HepG2 (cell line): Measurements from ENCODE around the gene HS3ST3B1. TPM values are rescaled to one million over a fixed set of nuclear protein-coding genes. Genes with fewer than 3 reads are reported as not detected.

Source experiments
- CREB1 ChIP-seq, 2 experiments: fragments of 450-650 bp in 1 of 2; IDR thresholded peaks; 2 replicates each; pipeline ENCODE4 v1.6.1; 2016 to 2017; ENCODE audit warnings: control low read depth in 1 of 2, mild to moderate bottlenecking in 1 of 2, missing compliant biosample characterization in 1 of 2, missing genetic modification characterization in 1 of 2
- ELF1 ChIP-seq: sonication (generic); formaldehyde crosslinking; IDR thresholded peaks from 2 replicates; pipeline ENCODE4 v1.4.0; 2020; ENCODE audit warnings: missing genetic modification reagents
- FOXA1 ChIP-seq, 2 experiments: fragments of 450-650 bp in 1 of 2; sonication (generic) in 1 of 2; formaldehyde crosslinking in 1 of 2; IDR thresholded peaks; 2 replicates each; pipeline versions ENCODE4 v1.4.0 to v1.6.1; 2016 to 2020; ENCODE audit warnings: missing genetic modification reagents in 1 of 2
- MLXIP ChIP-seq: sonication (generic); formaldehyde crosslinking; IDR thresholded peaks from 2 replicates; pipeline ENCODE4 v1.9.0; 2021; ENCODE audit warnings: missing genetic modification reagents, borderline replicate concordance
- MTA3 ChIP-seq: sonication (generic); formaldehyde crosslinking; IDR thresholded peaks from 2 replicates; pipeline ENCODE4 v1.4.0; 2020; ENCODE audit warnings: missing genetic modification reagents
- SIN3A ChIP-seq: IDR thresholded peaks from 2 replicates; pipeline ENCODE4 v1.6.1; 2011; ENCODE audit warnings: low read depth, mild to moderate bottlenecking, control low read depth, low read length, borderline replicate concordance
- SIX4 ChIP-seq: sonication (generic); formaldehyde crosslinking; IDR thresholded peaks from 2 replicates; pipeline ENCODE4 v1.4.0; 2020; ENCODE audit warnings: missing genetic modification reagents
- YEATS2 ChIP-seq: sonication (generic); formaldehyde crosslinking; IDR thresholded peaks from 2 replicates; pipeline ENCODE4 v1.4.0; 2020; ENCODE audit warnings: missing genetic modification reagents, borderline replicate concordance
- ZMYM2 ChIP-seq: sonication (generic); formaldehyde crosslinking; IDR thresholded peaks from 2 replicates; pipeline ENCODE4 v1.8.0; 2022; ENCODE audit warnings: mild to moderate bottlenecking, missing genetic modification reagents
- ZNF142 ChIP-seq: sonication (generic); formaldehyde crosslinking; IDR thresholded peaks from 2 replicates; pipeline ENCODE4 v1.4.0; 2020; ENCODE audit warnings: missing genetic modification reagents
- ZNF251 ChIP-seq: sonication (generic); formaldehyde crosslinking; IDR thresholded peaks from 2 replicates; pipeline ENCODE4 v1.9.0; 2021; ENCODE audit warnings: mild to moderate bottlenecking, missing genetic modification reagents
- ZNF609 ChIP-seq: sonication (generic); formaldehyde crosslinking; IDR thresholded peaks from 2 replicates; pipeline ENCODE4 v1.4.0; 2020; ENCODE audit warnings: mild to moderate bottlenecking, missing genetic modification reagents, borderline replicate concordance
- ZNF792 ChIP-seq: IDR thresholded peaks from 2 replicates; pipeline ENCODE4 v1.6.1; 2016
- ZSCAN20 ChIP-seq: sonication (generic); formaldehyde crosslinking; IDR thresholded peaks from 2 replicates; pipeline ENCODE4 v1.4.0; 2020; ENCODE audit warnings: missing genetic modification reagents, mild to moderate bottlenecking, borderline replicate concordance
- polyA plus RNA-seq, 8 experiments: library from polyadenylated mRNA; depleted of rRNA in 3 of 8; stranded (reverse) in 7 of 8; unstranded in 1 of 8; fragments of >200 nt; fragmentation: Illumina TruSeq in 4 of 8; extraction: Trizol in 4 of 8; gene quantifications; 2 replicates each; pipeline versions ENCODE4 v1.2.1 to v1.2.3, GENCODE V29; 2011 to 2016; ENCODE audit warnings: low read depth in 4 of 8, missing spikeins in 1 of 8, mixed read lengths in 1 of 8; ENCODE audit not compliant: insufficient read depth in 1 of 8
- total RNA-seq, 5 experiments: library from RNA; depleted of rRNA; stranded (reverse); fragments of >200 nt; fragmentation: Illumina TruSeq; extraction: Trizol; gene quantifications; 2 replicates each; pipeline ENCODE4 v1.2.3, GENCODE V29; 2016; ENCODE audit warnings: low read depth in 1 of 5

The HS3ST3B1 gene
- total and polyA plus RNA-seq, 2 of the 13 experiments (the other 11 are each of a cell fraction or from before 2014, with no cell fraction given), result 15.7 to 39.5 TPM

GRCh38 chr17:14308965-14309879 lies 8.3 kb downstream of the HS3ST3B1 start (continued):
- TF ChIP-seq MLXIP (CRISPR knock-in tag) (0 out of 2 replicates have a peak, but pooled peaks have one; percentile 69), ZNF251 (CRISPR knock-in tag) (no peak), CREB1 (IDR thresholded peaks at IDR 0.05) (no peak), CREB1 (CRISPR knock-in tag; IDR thresholded peaks at IDR 0.05) (peak; percentile 40; the same call in 1 of the 2 replicates), ELF1 (CRISPR knock-in tag) (peak; percentile 49; the same call in 1 of the 2 replicates), SIN3A (peak; percentile 69; the same call in 1 of the 2 replicates), ZNF142 (CRISPR knock-in tag) (peak; percentile 66; the same call in 1 of the 2 replicates), MTA3 (CRISPR knock-in tag) (no peak), SIX4 (no peak), FOXA1 (IDR thresholded peaks at IDR 0.05) (no peak), FOXA1 (CRISPR knock-in tag; IDR thresholded peaks at IDR 0.05) (0 out of 2 replicates have a peak, but pooled peaks have one; percentile 19), ZNF609 (CRISPR knock-in tag) (peak; percentile 72; the same call in 1 of the 2 replicates), ZSCAN20 (CRISPR knock-in tag) (no peak), YEATS2 (CRISPR knock-in tag) (peak; percentile 61; the same call in 1 of the 2 replicates), ZNF792 (CRISPR knock-in tag) (peak; percentile 66), ZMYM2 (CRISPR knock-in tag) (no peak)
